ENCODE data around the gene RTL9.

Gene RTL9

GRCh38 chrX:110407910-110408545 is 49.4 kb downstream of the RTL9 start:
- peak; percentile 68 for DNase-seq
